HG03097 (cell line): Measurements from ENCODE around the gene KRTAP10-2.

Experiments used
- ATAC-seq: cut with Tn5 transposase; IDR thresholded peaks from one replicate; pipeline ENCODE4 v1.9.1; 2021; ENCODE audit not compliant: unreplicated experiment, low FRiP score

KRTAP10-2 gene

DNA sequence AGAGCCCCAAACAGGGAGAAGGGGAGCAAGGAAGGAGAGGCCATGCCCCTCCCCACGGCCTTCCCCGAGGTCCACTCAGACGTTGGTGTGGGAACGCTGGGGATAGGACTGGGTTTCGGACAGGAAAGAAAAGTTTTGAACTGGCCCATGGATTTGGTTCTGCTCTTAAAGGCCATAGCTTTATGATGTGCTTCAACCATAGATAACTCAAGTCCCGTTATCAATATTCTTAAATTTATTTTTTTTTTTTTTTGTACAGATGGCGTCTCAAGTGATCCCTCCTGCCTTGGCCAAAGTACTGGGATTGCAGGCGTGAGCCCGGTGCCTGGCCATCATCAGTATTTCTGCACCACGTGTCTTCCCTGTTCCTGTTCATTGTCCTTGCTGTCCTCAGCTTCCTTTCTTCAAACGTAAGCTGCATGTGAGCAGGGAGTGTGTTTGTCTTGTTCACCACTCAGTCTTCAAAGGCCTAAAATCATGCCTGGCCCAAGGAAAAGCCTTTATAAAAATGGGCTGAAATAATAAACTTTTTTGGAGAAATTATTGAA lies 10.5 kb downstream of the KRTAP10-2 start:
- no peak for ATAC-seq

DNA sequence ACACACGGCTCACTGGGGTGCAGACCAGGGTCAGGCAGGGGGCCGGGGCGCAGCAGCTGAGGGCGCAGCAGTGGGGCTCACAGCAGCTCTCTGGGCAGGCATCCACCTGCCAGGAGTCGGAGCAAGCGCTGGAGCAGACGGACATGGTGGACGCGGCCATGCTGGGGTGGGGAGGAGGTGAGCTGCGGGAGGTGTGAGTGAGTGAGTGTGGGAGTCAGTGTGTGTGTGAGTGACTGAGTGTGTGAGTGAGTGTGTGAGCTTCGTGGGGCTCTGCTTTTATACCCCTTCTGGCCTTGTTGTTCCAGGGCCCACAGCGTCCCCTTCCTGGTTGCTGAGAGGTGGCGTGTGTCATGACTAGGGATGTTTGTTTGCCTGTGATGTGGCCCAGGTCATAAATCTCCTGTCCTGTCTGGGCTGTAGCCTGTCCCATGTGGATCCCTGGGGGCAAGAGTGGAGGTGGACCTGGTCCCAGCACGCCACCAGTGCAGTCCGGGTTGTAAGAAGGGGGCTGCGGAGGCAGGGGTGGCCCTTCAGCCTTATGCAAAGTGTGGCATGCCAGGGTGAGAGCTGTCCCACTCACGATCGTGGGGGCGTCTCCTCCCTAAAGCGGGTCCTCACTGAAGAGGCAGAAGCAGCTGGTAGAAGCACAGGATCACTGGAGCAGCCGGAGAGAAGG lies 11.2 kb downstream of the KRTAP10-2 start, which contains the start of gene KRTAP10-1:
TSS of gene KRTAP10-1 (minus strand) at position 205 of the 676 bp plus-strand sequence. CDS start at position 160, 45 bp downstream.
- no peak for ATAC-seq

DNA sequence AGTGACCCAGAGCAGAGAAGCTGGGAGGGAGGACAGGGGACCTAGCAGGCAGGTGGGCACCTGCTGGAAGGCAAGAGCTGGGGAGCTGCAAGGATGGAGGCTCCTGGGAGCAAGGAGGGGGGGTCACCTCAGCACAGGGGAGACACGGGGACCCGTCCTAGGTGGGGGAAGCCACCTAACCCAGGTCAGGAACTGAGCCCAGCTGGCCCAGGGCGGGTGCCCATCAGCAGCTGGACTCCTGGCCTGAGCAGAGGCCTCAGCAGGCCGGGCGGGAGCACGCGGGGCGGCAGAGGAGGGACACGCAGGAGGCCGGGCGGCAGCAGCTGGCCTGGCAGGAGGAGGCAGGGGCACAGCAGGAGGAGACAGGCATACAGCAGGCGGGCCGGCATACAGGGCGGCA lies 12.3 kb downstream of the KRTAP10-2 start:
- ATAC-seq, result no peak

DNA sequence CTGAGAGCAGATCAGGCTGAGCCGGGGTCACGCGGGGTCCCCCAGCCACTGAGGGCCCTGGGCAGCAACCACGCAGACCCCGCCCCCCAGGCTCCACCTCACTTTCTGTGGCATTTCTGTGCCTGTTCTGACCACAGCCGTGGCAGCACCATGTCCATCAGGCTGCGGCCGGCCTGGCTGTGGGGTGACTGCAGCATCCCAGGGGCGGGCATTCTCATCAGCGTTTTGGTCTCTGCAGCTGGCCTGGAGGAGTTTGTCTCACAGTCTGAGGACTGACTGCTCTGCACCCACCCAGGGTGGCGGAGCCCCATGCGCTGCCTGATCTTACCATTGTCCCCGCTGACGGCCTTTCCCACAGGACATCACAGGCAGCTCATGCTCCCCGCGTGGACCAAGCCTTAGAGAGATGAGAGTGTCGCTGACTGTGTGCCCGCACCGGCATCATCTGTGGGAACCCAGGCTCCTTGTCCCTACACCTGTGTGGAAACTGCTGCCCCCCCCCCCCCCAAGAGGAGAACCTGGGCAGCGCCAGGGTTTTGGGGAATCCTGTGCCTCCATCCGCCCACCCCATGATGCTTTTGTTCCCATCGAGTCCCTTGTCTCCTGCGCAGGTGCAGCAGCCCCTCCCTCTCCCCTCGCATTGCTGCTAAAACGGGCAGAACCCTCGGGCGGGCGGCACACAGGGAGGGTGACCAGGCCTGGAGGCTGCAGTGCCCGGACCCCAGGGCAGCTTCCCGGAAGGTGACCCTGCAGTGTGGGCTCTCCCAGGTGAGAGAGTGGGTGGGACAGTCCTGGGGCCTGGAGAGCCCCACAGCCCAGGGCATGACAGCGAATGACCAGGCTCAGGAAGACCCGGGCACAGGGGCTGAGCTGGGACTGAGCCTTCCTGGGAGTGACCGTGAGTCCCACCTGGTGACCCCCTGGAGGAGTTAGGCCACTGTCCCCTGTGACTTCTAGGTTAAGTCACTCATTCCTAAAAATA lies 13.1 kb downstream of the KRTAP10-2 start:
- ATAC-seq, result no peak

DNA sequence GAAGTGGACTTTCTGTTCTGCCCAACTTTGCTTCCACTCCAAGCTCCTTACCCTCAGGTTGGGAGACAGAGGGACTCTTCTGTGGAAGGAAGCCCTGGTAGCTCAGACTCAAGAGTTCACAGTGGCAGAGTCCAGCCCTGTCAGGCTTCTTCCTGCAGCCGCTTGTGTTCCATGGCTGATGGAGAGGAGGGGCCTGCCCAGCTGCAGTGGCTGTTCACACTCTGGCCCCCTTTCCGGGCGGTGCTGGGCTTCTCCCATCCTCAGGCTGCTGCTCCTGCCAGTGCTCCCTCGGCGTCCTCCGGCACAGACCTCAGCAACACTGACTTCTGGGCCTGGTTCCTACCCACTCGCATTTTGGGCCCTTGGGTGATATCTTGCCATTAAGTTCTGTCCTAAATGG lies 15.3 kb downstream of the KRTAP10-2 start:
- no peak for ATAC-seq

DNA sequence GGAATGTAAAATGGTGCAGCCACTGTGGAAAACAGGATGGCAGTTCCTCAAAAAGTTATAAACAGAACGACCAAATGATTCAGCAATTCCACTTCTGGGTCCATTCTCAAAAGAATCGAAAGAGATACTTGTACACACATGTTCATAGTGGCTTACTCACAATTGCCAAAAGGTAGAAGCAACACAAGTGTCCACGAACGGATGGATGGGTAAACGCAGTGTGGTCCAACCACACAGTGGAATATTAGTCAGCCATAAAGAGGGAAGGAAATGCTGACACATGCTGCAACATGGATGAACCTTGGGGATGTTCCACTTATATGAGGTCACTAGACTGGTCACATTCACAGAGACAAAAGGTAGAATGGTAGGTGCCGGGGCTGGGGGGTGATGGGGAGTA lies 16.6 kb downstream of the KRTAP10-2 start:
- no peak for ATAC-seq

DNA sequence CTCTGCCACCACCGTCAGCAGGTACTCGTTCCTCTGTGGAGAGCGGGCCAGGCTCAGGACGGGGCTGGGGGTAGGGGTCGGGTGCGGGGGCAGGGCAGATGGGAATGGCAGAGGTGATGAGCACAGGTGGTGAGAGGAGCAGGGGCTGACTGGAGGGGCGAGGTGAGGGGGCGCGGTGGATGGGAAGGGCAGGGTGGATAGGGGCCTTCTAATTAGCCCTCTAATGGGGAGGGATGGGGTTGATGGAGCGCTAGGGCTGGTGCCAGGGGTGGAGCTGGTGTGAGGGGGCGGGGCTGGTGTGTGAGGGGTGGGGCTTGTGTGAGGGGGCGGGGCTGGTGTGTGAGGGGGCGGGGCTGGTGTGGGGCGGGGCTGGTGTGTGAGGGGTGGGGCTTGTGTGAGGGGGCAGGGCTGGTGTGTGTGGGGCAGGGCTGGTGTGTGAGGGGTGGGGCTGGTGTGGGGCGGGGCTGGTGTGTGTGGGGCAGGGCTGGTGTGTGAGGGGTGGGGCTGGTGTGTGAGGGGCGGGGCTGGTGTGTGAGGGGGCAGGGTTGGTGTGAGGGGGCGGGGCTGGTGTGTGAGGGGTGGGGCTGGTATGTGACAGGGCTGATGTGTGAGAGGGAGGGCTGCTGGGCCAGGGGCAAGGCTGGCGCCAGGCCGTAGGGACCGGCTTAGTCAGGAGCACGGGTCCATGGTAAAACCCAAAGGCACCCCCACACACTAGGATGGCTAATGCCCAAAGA lies 17.2 kb downstream of the KRTAP10-2 start:
- no peak for ATAC-seq

DNA sequence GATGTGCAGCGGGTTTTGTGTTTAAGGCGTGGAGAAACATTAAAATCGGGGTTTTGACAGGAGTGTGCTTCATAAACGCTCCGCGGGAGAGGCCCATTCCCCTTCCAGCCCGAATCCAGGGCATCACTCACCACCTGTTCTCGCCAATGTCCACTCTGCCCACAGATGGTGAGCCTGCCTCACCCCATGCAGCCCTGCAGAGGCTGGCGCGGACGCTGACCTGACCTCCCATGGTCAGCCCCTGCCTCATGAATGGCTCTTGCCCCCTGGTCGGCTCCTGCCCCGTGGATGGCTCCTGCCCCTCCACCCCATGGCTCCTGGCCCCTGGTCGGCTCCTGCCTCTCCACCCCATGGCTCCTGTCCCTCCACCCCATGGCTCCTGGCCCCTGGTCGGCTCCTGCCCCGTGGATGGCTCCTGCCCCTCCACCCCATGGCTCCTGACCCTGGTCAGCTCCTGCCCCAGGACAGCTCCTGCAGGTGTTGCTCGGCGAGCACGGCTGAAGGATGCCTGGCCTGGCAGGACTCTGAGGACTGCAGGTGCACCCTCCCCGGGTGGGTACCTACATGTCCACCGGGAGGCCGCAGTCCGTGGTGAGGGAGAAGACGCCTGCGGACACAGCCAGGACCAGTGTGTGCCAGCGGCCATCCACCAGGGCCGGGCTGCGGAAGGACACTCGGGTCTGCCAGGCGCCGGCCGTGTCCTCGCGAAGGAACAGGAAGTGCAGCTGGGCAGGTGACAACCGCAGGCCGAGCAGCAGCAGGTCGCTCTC lies 18.0 kb downstream of the KRTAP10-2 start:
- ATAC-seq, result no peak

DNA sequence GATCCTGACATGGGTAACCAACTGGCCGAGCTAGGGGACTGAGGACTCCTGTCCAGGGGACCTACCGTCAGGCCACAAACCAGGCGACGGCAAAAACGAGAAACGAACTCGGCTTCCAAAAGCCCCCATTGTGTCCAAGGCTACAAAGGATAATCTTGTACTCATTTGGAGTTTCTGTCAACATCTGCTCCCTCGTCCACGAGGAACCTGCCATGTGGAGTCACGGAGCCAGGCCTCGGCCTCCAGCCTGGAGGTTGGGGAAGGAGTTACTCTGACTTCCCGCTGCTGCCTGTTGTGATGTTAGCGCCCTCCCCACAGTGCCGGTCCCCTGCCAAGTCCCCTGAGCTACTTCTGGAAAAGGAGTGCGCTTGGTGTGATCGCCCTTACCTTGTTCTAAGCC lies 18.6 kb downstream of the KRTAP10-2 start:
- no peak for ATAC-seq

DNA sequence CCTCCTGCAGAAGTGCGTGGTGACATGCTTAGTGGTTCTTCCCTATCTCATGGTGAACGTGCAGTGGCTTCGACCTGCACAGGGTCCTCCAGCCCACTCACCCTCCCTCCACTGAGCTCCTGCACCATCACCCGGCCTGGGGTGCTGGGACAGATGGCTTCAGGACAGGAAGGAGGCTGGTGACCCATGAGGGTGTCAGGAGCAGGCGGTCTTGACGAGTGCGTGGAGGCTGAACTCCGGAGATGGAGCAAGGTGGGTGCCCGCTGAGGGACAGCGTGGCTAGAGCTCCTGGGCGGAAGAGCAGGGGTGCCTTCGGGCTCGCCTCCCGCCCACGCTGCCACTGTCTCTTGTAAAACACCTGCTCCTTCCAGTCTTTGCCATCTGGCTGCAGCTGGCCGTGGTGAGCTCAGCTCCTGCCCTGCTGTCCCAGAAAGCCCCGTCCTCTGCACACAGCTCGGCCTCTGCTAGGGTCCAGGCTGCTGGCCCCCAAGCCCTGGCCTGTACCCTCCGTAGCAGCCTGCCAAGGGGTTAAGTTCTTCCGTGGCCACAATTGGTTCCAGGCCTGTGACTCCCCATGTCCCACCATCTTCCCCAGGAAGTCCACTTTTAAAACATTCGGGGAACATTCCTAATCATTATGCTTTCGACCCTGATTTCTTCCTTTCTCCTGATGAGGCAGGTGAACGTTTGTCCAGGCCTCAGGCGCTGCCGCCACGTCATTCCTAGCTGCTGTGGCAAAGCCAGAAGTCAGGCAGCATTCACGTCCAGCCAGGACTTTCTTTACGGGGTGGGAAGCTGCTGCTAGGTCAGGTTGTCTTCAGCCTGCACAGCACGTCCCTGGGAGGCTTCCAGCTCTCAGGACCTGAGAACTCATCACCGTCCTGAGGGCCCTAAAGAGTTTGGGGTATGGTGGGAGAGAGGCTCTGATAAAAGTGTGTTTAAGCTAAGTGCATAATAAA lies 19.4 kb downstream of the KRTAP10-2 start:
- ATAC-seq, result no peak

DNA sequence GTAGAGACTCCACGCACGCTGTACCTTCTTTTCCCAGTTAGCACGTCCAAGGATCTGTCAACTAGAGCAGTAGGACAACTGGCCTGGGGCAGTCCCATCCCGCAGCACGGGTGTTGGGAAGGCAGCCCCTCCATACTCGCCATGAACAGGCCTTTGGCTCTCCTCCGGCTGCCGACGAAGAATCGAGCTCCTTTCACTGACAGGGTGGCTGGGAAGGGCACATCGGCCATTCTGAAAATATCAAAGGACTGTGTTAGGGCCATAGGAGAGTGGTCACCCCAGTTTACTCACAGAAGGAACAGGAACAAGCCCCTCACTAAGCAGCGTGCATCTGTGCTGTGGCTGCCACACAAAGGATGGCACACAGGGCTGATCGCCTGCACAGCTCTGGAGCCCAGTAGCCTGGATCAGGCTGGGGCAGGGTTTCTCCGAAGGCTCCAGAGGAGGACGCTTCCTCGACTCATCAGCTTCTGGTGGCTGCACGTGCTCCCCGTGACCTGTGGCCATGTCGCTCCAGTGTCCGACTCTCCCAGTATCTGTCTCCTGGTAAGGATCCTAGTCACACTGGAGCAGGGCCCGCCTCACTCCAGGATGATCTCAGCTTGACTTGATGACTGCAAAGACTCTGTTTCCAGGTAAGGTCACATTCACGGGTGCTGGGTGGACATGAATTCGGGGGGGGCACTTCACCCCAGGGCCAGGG lies 20.3 kb downstream of the KRTAP10-2 start:
- no peak for ATAC-seq

DNA sequence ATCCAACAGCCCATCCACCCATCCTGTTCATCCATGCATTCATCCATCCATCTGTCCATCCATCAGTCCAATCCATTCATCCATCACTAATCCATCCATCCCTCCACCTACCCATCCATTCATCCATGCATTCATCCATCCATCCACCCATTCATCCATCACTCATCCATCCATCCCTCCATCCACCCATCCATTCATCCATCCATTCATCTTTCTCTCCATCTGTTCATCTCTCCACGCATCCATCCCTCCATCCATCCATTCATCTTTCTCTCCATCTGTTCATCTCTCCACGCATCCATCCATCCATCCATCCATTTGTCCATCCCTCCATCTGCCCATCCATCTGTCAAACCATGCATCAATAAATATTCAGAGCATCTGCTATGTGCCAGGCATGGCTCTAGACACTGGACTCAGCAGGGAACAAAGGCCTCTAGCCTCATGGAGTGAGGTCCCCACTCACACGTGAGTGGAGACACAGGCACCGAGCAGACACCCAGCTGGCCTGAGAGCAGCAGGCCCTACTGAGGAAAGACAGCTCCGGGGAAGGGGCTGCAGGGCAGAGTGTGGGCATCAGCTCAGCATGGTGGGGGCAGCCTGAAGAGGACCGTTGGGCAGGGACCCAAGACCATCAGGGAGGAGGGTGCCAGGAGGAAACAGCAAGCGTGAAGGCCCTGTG lies 20.9 kb downstream of the KRTAP10-2 start:
- ATAC-seq, result no peak

DNA sequence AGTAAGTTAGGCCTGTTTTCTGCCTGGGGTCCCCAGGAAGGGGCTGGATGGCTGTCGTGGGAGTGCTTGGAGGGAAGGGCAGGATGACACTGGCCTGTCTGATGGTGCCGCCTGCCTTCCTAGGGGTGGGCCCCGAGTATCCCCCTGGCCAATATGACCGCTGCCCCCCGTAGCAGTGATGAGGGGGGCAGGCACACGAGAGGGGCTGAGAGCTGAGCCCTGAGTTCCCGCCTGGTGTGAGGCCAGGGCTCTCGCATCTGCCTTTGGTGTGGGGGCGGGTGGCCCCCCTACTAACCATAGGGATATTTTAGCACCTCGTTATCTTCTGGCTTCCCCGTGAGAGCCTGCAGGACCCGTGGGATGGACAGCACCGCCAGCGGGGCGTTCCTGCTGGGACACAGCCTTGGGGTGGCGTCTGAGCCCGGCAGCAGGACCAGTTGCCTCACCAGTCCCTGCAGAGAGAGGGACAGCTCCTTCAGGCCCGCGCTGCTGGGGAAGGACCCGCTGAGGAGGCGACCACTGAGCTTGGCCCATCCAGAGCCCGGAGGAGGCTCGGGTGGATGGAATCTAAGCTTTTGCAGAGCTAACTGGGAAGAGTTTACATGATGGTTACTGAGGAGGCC lies 21.7 kb downstream of the KRTAP10-2 start:
- no peak for ATAC-seq

DNA sequence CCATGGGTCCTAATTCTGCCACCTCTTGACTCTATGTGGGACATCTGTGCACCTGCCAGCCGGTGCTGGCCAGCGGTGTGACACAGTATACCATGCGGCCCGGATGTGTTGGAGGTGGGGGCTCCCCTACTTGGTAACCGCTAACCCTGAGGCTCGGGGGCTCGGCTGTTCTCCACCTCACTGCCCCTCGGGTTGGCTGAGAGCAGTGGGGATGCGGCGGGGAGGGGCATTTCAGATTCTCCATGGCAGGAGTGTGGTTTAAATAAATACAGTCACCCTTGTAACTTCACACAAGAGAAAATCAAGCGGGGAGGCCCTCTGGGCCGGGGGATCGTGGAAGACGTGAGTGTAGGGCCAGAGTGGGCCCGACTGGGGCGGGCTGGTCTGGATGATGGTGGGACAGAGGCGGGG lies 22.3 kb downstream of the KRTAP10-2 start:
- ATAC-seq, result no peak

DNA sequence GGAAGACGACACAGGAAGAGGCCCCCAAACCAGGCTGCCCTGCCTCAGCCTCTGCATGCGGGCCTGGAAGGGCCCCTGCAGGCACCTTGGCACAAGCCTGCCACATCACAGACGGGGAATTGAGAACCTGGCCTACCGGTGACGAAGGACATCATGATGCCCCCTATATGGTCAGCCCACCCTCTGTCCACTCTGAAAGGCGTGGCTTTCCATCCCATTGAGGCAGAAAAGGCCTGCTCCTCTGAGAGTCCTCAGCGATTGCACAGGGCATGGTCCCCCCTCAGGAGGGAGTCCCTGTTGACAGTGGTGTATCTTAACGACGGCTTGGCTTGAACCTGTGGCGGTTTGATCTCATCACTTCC lies 22.7 kb downstream of the KRTAP10-2 start:
- no peak for ATAC-seq

DNA sequence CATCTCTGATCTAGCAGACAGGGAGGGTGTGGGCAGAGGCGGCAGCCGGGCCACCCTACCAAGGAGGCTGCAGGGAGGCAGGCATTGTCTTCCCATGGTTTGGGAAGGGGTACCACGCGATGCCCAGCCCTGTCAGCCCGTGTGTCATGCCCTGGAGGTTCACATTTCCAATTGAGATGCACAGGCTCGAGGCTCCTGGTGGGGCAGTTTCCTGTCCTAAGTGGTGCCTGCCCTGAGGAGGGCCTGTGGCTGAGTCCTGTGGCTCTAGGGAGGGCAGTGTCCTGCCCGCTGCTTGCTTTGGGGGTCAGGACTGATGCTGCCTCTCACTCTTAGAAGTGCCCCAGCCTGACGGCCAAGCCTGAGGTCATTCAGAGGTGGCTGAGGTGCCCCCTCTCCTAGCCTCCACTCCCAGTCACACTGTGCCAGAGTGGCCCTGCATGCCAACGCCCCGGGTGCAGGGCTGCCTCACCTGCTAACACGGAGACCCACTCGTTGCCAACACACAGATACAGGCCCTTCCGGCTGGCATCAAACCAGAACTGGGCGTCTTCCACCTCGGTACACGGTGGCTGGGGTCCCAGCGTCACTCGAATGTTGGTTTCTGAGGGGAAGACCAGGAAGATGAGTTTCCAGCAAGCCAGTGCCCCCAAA lies 23.2 kb downstream of the KRTAP10-2 start:
- ATAC-seq, result no peak
